ENCODE results near the gene GFM2.

GRCh38 chr5:74766418-74766848 is 484 bp downstream of the GFM2 start:
- TF ChIP-seq CTCF (IDR thresholded peaks at IDR 0.05; ENCODE audit: insufficient read depth, low read length), result no peak
- TF ChIP-seq POLR2AphosphoS5 (IDR thresholded peaks at IDR 0.05; ENCODE audit: low read depth), result no peak
- no peak for TF ChIP-seq GABPA (IDR thresholded peaks at IDR 0.05; ENCODE audit: low read depth)
- no peak for TF ChIP-seq SPI1 (IDR thresholded peaks at IDR 0.05; ENCODE audit: borderline replicate concordance, low read depth)
- TF ChIP-seq, protein P1, sequence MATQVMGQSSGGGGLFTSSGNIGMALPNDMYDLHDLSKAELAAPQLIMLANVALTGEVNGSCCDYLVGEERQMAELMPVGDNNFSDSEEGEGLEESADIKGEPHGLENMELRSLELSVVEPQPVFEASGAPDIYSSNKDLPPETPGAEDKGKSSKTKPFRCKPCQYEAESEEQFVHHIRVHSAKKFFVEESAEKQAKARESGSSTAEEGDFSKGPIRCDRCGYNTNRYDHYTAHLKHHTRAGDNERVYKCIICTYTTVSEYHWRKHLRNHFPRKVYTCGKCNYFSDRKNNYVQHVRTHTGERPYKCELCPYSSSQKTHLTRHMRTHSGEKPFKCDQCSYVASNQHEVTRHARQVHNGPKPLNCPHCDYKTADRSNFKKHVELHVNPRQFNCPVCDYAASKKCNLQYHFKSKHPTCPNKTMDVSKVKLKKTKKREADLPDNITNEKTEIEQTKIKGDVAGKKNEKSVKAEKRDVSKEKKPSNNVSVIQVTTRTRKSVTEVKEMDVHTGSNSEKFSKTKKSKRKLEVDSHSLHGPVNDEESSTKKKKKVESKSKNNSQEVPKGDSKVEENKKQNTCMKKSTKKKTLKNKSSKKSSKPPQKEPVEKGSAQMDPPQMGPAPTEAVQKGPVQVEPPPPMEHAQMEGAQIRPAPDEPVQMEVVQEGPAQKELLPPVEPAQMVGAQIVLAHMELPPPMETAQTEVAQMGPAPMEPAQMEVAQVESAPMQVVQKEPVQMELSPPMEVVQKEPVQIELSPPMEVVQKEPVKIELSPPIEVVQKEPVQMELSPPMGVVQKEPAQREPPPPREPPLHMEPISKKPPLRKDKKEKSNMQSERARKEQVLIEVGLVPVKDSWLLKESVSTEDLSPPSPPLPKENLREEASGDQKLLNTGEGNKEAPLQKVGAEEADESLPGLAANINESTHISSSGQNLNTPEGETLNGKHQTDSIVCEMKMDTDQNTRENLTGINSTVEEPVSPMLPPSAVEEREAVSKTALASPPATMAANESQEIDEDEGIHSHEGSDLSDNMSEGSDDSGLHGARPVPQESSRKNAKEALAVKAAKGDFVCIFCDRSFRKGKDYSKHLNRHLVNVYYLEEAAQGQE (IDR thresholded peaks at IDR 0.05; ENCODE audit: insufficient replicate concordance, low read depth), result no peak
